Nephron progenitor cell (in vitro differentiated cells): ENCODE measurements around the gene RCC2.
"Not testable (repeated sequence)": the region's sequence is repeated elsewhere in the genome, so short reads cannot be mapped to it uniquely, and the experiment has no call there.

Source experiments
- DNase-seq: peaks from one replicate; pipeline ENCODE4 v3.0.0; 2021
- H3K27ac Mint-ChIP-seq: 2 replicates; pipeline ENCODE4 v1.8.0; 2021; ENCODE audit warnings: mild to moderate bottlenecking, moderate library complexity, mixed read lengths
- H3K27me3 Mint-ChIP-seq: 2 replicates; pipeline ENCODE4 v1.8.0; 2021; ENCODE audit warnings: mild to moderate bottlenecking, low read depth, mixed read lengths; ENCODE audit not compliant: poor library complexity
- H3K36me3 Mint-ChIP-seq: 2 replicates; pipeline ENCODE4 v1.8.0; 2021; ENCODE audit warnings: low read depth, mixed read lengths
- H3K4me1 Mint-ChIP-seq: 2 replicates; pipeline ENCODE4 v1.8.0; 2021; ENCODE audit warnings: mixed read lengths
- H3K4me3 Mint-ChIP-seq: 2 replicates; pipeline ENCODE4 v1.8.0; 2021; ENCODE audit warnings: mild to moderate bottlenecking, moderate library complexity, mixed read lengths
- H3K9me3 Mint-ChIP-seq: 2 replicates; pipeline ENCODE4 v1.8.0; 2021; ENCODE audit warnings: mild to moderate bottlenecking, moderate library complexity, mixed read lengths
- CTCF ChIP-seq: fragments of 200-600 bp; sonication (generic); IDR thresholded peaks from 2 replicates; pipeline ENCODE4 v1.5.0; 2021; ENCODE audit warnings: antibody characterized with exemption

Gene RCC2

GRCh38 chr1:17472814-17473213 is 33.3 kb upstream of the RCC2 start:
- DNase-seq: no peak
- H3K27ac Mint-ChIP-seq: no peak overlapping the region
- H3K9me3 Mint-ChIP-seq: no peaks in the 10 kb centered on the region
- no peaks in the 10 kb centered on the region for H3K36me3 Mint-ChIP-seq
- H3K4me3 Mint-ChIP-seq: no peak overlapping the region
- TF ChIP-seq CTCF: no peak
- peaks cover 22% of the 10 kb centered on the region for H3K27me3 Mint-ChIP-seq
- no peaks in the 10 kb centered on the region for H3K4me1 Mint-ChIP-seq

GRCh38 chr1:17471393-17471792 is 31.9 kb upstream of the RCC2 start:
- Mint-ChIP-seq H3K4me1 (no peaks in the 10 kb centered on the region), H3K9me3 (no peaks in the 10 kb centered on the region), H3K4me3 (no peak overlapping the region), H3K36me3 (no peaks in the 10 kb centered on the region), H3K27ac (no peak overlapping the region), H3K27me3 (peaks cover 22% of the 10 kb centered on the region)
- DNase-seq: no peak
- no peak for TF ChIP-seq CTCF

- no peak overlapping the region for H3K4me3 Mint-ChIP-seq
- no peak for TF ChIP-seq CTCF
- no peaks in the 10 kb centered on the region for H3K9me3 Mint-ChIP-seq
- DNase-seq: no peak
- no peaks in the 10 kb centered on the region for H3K4me1 Mint-ChIP-seq
- peaks cover 22% of the 10 kb centered on the region for H3K27me3 Mint-ChIP-seq
- no peak overlapping the region for H3K27ac Mint-ChIP-seq
- no peaks in the 10 kb centered on the region for H3K36me3 Mint-ChIP-seq
Measured at GRCh38 chr1:17470021-17470799, 30.7 kb upstream of the RCC2 start.

- H3K4me3 Mint-ChIP-seq, H3K36me3 Mint-ChIP-seq, H3K9me3 Mint-ChIP-seq, H3K4me1 Mint-ChIP-seq, DNase-seq, H3K27ac Mint-ChIP-seq: not testable (repeated sequence)
- H3K27me3 Mint-ChIP-seq: peaks cover 26% of the 10 kb centered on the region
Measured at GRCh38 chr1:17468357-17469265, 29.1 kb upstream of the RCC2 start.

- Mint-ChIP-seq H3K36me3 (no peaks in the 10 kb centered on the region), H3K9me3 (no peaks in the 10 kb centered on the region), H3K27me3 (peaks cover 30% of the 10 kb centered on the region), H3K27ac (no peak overlapping the region), H3K4me3 (no peak overlapping the region), H3K4me1 (no peaks in the 10 kb centered on the region)
- DNase-seq: no peak
- no peak for TF ChIP-seq CTCF
Measured at GRCh38 chr1:17466359-17466758, 26.9 kb upstream of the RCC2 start.

- no peaks in the 10 kb centered on the region for H3K4me1 Mint-ChIP-seq
- H3K36me3 Mint-ChIP-seq: no peaks in the 10 kb centered on the region
- H3K27me3 Mint-ChIP-seq: peaks cover 27% of the 10 kb centered on the region
- TF ChIP-seq CTCF: no peak
- no peak overlapping the region for H3K27ac Mint-ChIP-seq
- no peak for DNase-seq
- H3K4me3 Mint-ChIP-seq: no peak overlapping the region
- H3K9me3 Mint-ChIP-seq: no peaks in the 10 kb centered on the region
Measured at GRCh38 chr1:17465228-17465627, 25.8 kb upstream of the RCC2 start.
